ENCODE results near the gene CCDC28B. TPM values are rescaled to one million over a fixed set of nuclear protein-coding genes. Genes with fewer than 3 reads are reported as not detected.

The CCDC28B gene
- total RNA-seq, 2 experiments from 2014 or later, result 13.4 to 14.8 TPM

GRCh38 chr1:32195972-32196823, 4.2 kb upstream of the CCDC28B start:
- ChIA-PET POLR2A (interaction anchor here (1.0 to 2.6 kb wide), 4 partner anchors 10 to 198 kb away, joined by 3 to 17 read pairs (median 3); partner anchors contain the start of gene BSDC1), CTCF (interaction anchor here (3.7 kb wide), 1 partner anchor 20 kb away, joined by 12 read pairs; no protein-coding TSS in a partner anchor)
- H3K27me3 Mint-ChIP-seq, result no peaks in the 10 kb centered on the region
- H3K27ac Mint-ChIP-seq, result peak overlapping the region; percentile 66
- intact Hi-C loops (cut with micrococcal nuclease), result no loop called here
- H3K4me1 Mint-ChIP-seq (ENCODE audit: low read depth), result peaks cover 52% of the 10 kb centered on the region
- H3K9me3 Mint-ChIP-seq, result no peaks in the 10 kb centered on the region
- no peak overlapping the region for H3K4me3 Mint-ChIP-seq
- peaks cover 59% of the 10 kb centered on the region for H3K36me3 Mint-ChIP-seq
- DNase-seq, result no peak

GRCh38 chr1:32197074-32197473, 3.3 kb upstream of the CCDC28B start:
- no peak overlapping the region for H3K27ac Mint-ChIP-seq
- H3K36me3 Mint-ChIP-seq, result peaks cover 50% of the 10 kb centered on the region
- DNase-seq, result no peak
- no peak overlapping the region for H3K4me3 Mint-ChIP-seq
- peaks cover 59% of the 10 kb centered on the region for H3K4me1 Mint-ChIP-seq (ENCODE audit: low read depth)
- intact Hi-C loops (cut with micrococcal nuclease), result no loop called here
- no peaks in the 10 kb centered on the region for H3K9me3 Mint-ChIP-seq
- ChIA-PET CTCF (interaction anchor here (3.7 kb wide), 1 partner anchor 19 kb away, joined by 12 read pairs; no protein-coding TSS in a partner anchor), POLR2A (interaction anchor here (0.6 to 2.6 kb wide), 6 partner anchors 9 to 198 kb away, joined by 3 to 17 read pairs (median 4); partner anchors contain the start of genes BSDC1, IQCC and MARCKSL1)
- H3K27me3 Mint-ChIP-seq, result no peaks in the 10 kb centered on the region

- Mint-ChIP-seq H3K4me1 (ENCODE audit: low read depth) (peaks cover 61% of the 10 kb centered on the region), H3K4me3 (no peak overlapping the region), H3K27me3 (no peaks in the 10 kb centered on the region), H3K9me3 (no peaks in the 10 kb centered on the region), H3K27ac (no peak overlapping the region), H3K36me3 (peaks cover 43% of the 10 kb centered on the region)
- CTCF ChIA-PET, result interaction anchor here (0.6 to 3.7 kb wide), 2 partner anchors 18 to 50 kb away, joined by 3 to 12 read pairs; no protein-coding TSS in a partner anchor
- POLR2A ChIA-PET, result interaction anchor here (0.6 to 2.6 kb wide), 5 partner anchors 8 to 197 kb away, joined by 3 to 17 read pairs (median 4); partner anchors contain the start of genes BSDC1, IQCC and MARCKSL1
- DNase-seq, result no peak
- intact Hi-C loops (cut with micrococcal nuclease), result no loop called here
These were observed 2.6 kb upstream of the CCDC28B start for GRCh38 chr1:32197837-32198236.

- POLR2A ChIA-PET, result interaction anchor here (0.6 to 2.6 kb wide), 3 partner anchors 8 to 17 kb away, joined by 3 to 17 read pairs (median 3); no protein-coding TSS in a partner anchor
- DNase-seq, result no peak
- H3K9me3 Mint-ChIP-seq, result no peaks in the 10 kb centered on the region
- H3K36me3 Mint-ChIP-seq, result peaks cover 38% of the 10 kb centered on the region
- no peak overlapping the region for H3K27ac Mint-ChIP-seq
- peaks cover 64% of the 10 kb centered on the region for H3K4me1 Mint-ChIP-seq (ENCODE audit: low read depth)
- intact Hi-C loops (cut with micrococcal nuclease), result no loop called here
- no peaks in the 10 kb centered on the region for H3K27me3 Mint-ChIP-seq
- CTCF ChIA-PET, result interaction anchor here (0.6 to 4.0 kb wide), 4 partner anchors 10 to 179 kb away, joined by 3 to 22 read pairs (median 4); partner anchors contain the start of gene DCDC2B
- no peak overlapping the region for H3K4me3 Mint-ChIP-seq
These were observed 2.0 kb upstream of the CCDC28B start for GRCh38 chr1:32198237-32199042.

- intact Hi-C loops (cut with micrococcal nuclease), result no loop called here
- DNase-seq, result no peak
- Mint-ChIP-seq H3K27me3 (no peaks in the 10 kb centered on the region), H3K27ac (no peak overlapping the region), H3K4me1 (ENCODE audit: low read depth) (peaks cover 60% of the 10 kb centered on the region), H3K4me3 (no peak overlapping the region), H3K36me3 (peaks cover 32% of the 10 kb centered on the region), H3K9me3 (no peaks in the 10 kb centered on the region)
- POLR2A ChIA-PET, result interaction anchor here (0.6 to 1.0 kb wide), 2 partner anchors 9 to 17 kb away, joined by 3 read pairs; no protein-coding TSS in a partner anchor
- CTCF ChIA-PET, result interaction anchor here (0.7 to 4.0 kb wide), 2 partner anchors 10 to 17 kb away, joined by 3 to 22 read pairs; partner anchors contain the start of gene DCDC2B
These were observed 1.2 kb upstream of the CCDC28B start for GRCh38 chr1:32199043-32199716.

- intact Hi-C loops (cut with micrococcal nuclease), result loop anchor here (2.0 kb wide), 2 partner anchors 19 to 23 kb away; partner anchors contain the start of genes EIF3I and TMEM234
- H3K4me1 Mint-ChIP-seq (ENCODE audit: low read depth), result peaks cover 57% of the 10 kb centered on the region
These were observed 700 bp upstream of the CCDC28B start for GRCh38 chr1:32199717-32200072.

GRCh38 chr1:32201011-32201855, 838 bp downstream of the CCDC28B start:
- H3K4me1 Mint-ChIP-seq (ENCODE audit: low read depth), result peaks cover 45% of the 10 kb centered on the region
- ChIA-PET POLR2A (interaction anchor here (0.6 to 2.6 kb wide), 7 partner anchors 14 to 135 kb away, joined by 3 to 16 read pairs (median 4); partner anchors contain the start of genes LCK, MARCKSL1 and TXLNA), CTCF (interaction anchor here (1.0 to 4.0 kb wide), 4 partner anchors 15 to 199 kb away, joined by 3 to 22 read pairs (median 8); no protein-coding TSS in a partner anchor)
- no peaks in the 10 kb centered on the region for H3K27me3 Mint-ChIP-seq
- no peaks in the 10 kb centered on the region for H3K9me3 Mint-ChIP-seq
- peak; percentile 89 for DNase-seq
- H3K27ac Mint-ChIP-seq, result peak overlapping the region; percentile 80
- intact Hi-C loops (cut with micrococcal nuclease), result loop anchor here (1.0 to 2.0 kb wide), 3 partner anchors 20 to 49 kb away; partner anchors contain the start of genes EIF3I and TMEM234
- peak overlapping the region; percentile 81 for H3K4me3 Mint-ChIP-seq
- peaks cover 16% of the 10 kb centered on the region for H3K36me3 Mint-ChIP-seq

More at GRCh38 chr1:32199717-32200072, 700 bp upstream of the CCDC28B start:
- Mint-ChIP-seq H3K36me3 (peaks cover 27% of the 10 kb centered on the region), H3K9me3 (no peaks in the 10 kb centered on the region), H3K27me3 (no peaks in the 10 kb centered on the region), H3K4me3 (peak overlapping the region; percentile 69), H3K27ac (no peak overlapping the region)
- ChIA-PET CTCF (interaction anchor here (1.0 to 4.0 kb wide), 3 partner anchors 16 to 201 kb away, joined by 3 to 22 read pairs (median 3); no protein-coding TSS in a partner anchor), POLR2A (interaction anchor here (1.0 to 2.6 kb wide), 4 partner anchors 18 to 452 kb away, joined by 3 to 16 read pairs (median 4); partner anchors contain the start of genes RBBP4 and TXLNA)
- DNase-seq, result no peak

GRCh38 chr1:32204943-32205361, 4.6 kb downstream of the CCDC28B start:
- DNase-seq, result no peak
- ChIA-PET POLR2A (interaction anchor here (0.6 to 2.8 kb wide), 5 partner anchors 11 to 614 kb away, joined by 3 to 19 read pairs (median 3); partner anchors contain the start of gene TXLNA), CTCF (interaction anchor here (1.8 to 3.7 kb wide), 2 partner anchors 11 to 43 kb away, joined by 9 to 31 read pairs; partner anchors contain the start of gene FAM167B)
- Mint-ChIP-seq H3K4me1 (ENCODE audit: low read depth) (peaks cover 37% of the 10 kb centered on the region), H3K27ac (no peak overlapping the region), H3K36me3 (peaks cover 2% of the 10 kb centered on the region), H3K27me3 (no peaks in the 10 kb centered on the region), H3K4me3 (peak overlapping the region; percentile 89), H3K9me3 (no peaks in the 10 kb centered on the region)
- intact Hi-C loops (cut with micrococcal nuclease), result no loop called here

GRCh38 chr1:32205401-32206370, 5.3 kb downstream of the CCDC28B start, which contains the start of gene IQCC:
Gene IQCC, plus strand, starts transcription at chr1:32205671. Its CDS starts 11 bp downstream, at chr1:32205682.
- H3K27ac Mint-ChIP-seq, result peak within 1 kb of the TSS; percentile 58
- ChIA-PET CTCF (interaction anchor here (0.7 to 3.7 kb wide), 5 partner anchors 10 to 132 kb away, joined by 3 to 31 read pairs (median 4); partner anchors contain the start of genes FAM167B, MARCKSL1 and TMEM39B), POLR2A (interaction anchor here (0.5 to 2.8 kb wide), 10 partner anchors 8 to 613 kb away, joined by 3 to 19 read pairs (median 3); partner anchors contain the start of gene TXLNA)
- no peaks in the 10 kb centered on the region for H3K27me3 Mint-ChIP-seq
- no peaks in the 10 kb centered on the region for H3K9me3 Mint-ChIP-seq
- peaks cover 32% of the 10 kb centered on the region for H3K4me1 Mint-ChIP-seq (ENCODE audit: low read depth)
- H3K36me3 Mint-ChIP-seq, result peaks cover 2% of the 10 kb centered on the region
- intact Hi-C loops (cut with micrococcal nuclease), result no loop called here
- peak; percentile 92 for DNase-seq
- peak within 1 kb of the TSS; percentile 89 for H3K4me3 Mint-ChIP-seq
